Caco-2 (cell line): ENCODE data around the gene SLPI. TPM values are rescaled to one million over a fixed set of nuclear protein-coding genes. Genes with fewer than 3 reads are reported as not detected.

Source experiments
- BruUV-seq: library from RNA; stranded (reverse); fragments of 400-500 nt; replicated peaks from 2 replicates; lab custom pipeline; 2021; lab: Mats Ljungman, UMichigan
- CTCF ChIA-PET: fragments of 300-600 bp; sonication (Branson Sonifier 250); formaldehyde crosslinking; loops from one replicate; lab custom pipeline; 2022; ENCODE audit warnings: antibody characterized with exemption; lab: Charles Lee
- POLR2A ChIA-PET: fragments of 300-600 bp; sonication (Branson Sonifier 250); formaldehyde crosslinking; loops from one replicate; lab custom pipeline; 2022; ENCODE audit warnings: antibody characterized with exemption; lab: Charles Lee
- DNase-seq, 2 experiments: peaks; one replicate each; pipeline versions ENCODE4 v3.0.0 to v3.0.0-alpha.2; 2020 to 2022
- H3K27me3 ChIP-seq: replicated peaks from 2 replicates; pipeline ENCODE4 v1.6.0; 2011; ENCODE audit warnings: low read length; ENCODE audit not compliant: control insufficient read depth, insufficient read depth
- H3K36me3 ChIP-seq: 2 replicates; pipeline ENCODE4 v1.5.1; 2011; ENCODE audit warnings: low read length; ENCODE audit not compliant: control insufficient read depth, insufficient read depth
- H3K4me1 ChIP-seq: fragments of 250-450 bp; sonication (Bioruptor Pico); 2 replicates; pipeline ENCODE4 v1.5.1; 2020; ENCODE audit warnings: mild to moderate bottlenecking
- H3K4me3 ChIP-seq: 2 replicates; pipeline ENCODE4 v1.5.1; 2011; ENCODE audit warnings: low read depth, mild to moderate bottlenecking, control low read depth, low read length
- H3K9me3 ChIP-seq: fragments of 250-450 bp; sonication (Bioruptor Pico); 2 replicates; pipeline ENCODE4 v1.5.1; 2020; ENCODE audit warnings: mild to moderate bottlenecking, moderate library complexity
- H3K27ac Mint-ChIP-seq: one replicate; pipeline ENCODE4 v1.8.0; 2022; ENCODE audit warnings: mixed read lengths; ENCODE audit not compliant: unreplicated experiment
- H3K27me3 Mint-ChIP-seq: one replicate; pipeline ENCODE4 v1.8.0; 2022; ENCODE audit warnings: mixed read lengths; ENCODE audit not compliant: insufficient read depth, unreplicated experiment
- H3K36me3 Mint-ChIP-seq: one replicate; pipeline ENCODE4 v1.8.0; 2022; ENCODE audit warnings: mild to moderate bottlenecking, mixed read lengths; ENCODE audit not compliant: insufficient read depth, unreplicated experiment
- H3K4me1 Mint-ChIP-seq: one replicate; pipeline ENCODE4 v1.8.0; 2022; ENCODE audit warnings: low read depth, mixed read lengths; ENCODE audit not compliant: unreplicated experiment
- H3K4me3 Mint-ChIP-seq: one replicate; pipeline ENCODE4 v1.8.0; 2022; ENCODE audit warnings: mild to moderate bottlenecking, moderate library complexity, mixed read lengths; ENCODE audit not compliant: unreplicated experiment
- H3K9me3 Mint-ChIP-seq: one replicate; pipeline ENCODE4 v1.8.0; 2022; ENCODE audit warnings: mixed read lengths; ENCODE audit not compliant: unreplicated experiment
- intact Hi-C: fragments of 100-400 bp; cut with micrococcal nuclease; formaldehyde crosslinking; loops from one replicate; pipeline ENCODE4 v1.10.0; 2022; ENCODE audit not compliant: unreplicated experiment
- total RNA-seq: library from RNA; stranded (reverse); gene quantifications from 2 replicates; pipeline ENCODE4 v1.2.3, GENCODE V29; 2022
- TF ChIP-seq, protein P1 (sequence below), 2 experiments: fragments of 200-600 bp in 1 of 2; IDR thresholded peaks; 1 replicate in 1 of 2; 2 replicates in 1 of 2; pipeline versions ENCODE4 v1.5.1 to v1.8.0; 2011 to 2022; ENCODE audit warnings: antibody characterized with exemption in 1 of 2, control low read depth in 1 of 2, inconsistent platforms in 1 of 2, low read depth in 1 of 2, low read length in 1 of 2, mild to moderate bottlenecking in 1 of 2, moderate library complexity in 1 of 2; ENCODE audit not compliant: insufficient read depth in 1 of 2, severe bottlenecking in 1 of 2, unreplicated experiment in 1 of 2

The SLPI gene
- total RNA-seq, 1 experiment from 2014 or later, result 3.0 TPM

DNA sequence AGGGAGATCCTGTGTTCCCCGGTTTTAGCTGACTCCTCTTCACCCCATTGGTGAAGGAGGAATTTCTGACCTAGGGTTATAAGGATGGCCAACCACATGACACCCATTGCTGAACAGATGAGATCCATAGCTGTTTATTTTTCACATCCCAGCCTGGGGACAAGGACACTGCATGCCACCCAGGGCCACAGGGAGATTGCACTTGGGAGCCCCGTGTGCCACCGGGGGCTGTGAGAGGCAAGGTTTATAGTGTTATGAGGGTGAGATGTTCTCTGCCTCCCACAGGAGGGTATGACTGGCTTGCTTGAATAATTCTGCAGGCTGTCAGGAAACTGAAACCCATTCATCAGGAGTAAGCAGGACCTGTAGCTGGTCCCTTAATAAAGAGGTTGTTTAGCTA is 14.7 kb upstream of the SLPI start:
- Mint-ChIP-seq H3K36me3 (no peaks in the 10 kb centered on the region), H3K27me3 (peaks cover 25% of the 10 kb centered on the region), H3K27ac (no peak overlapping the region), H3K9me3 (no peaks in the 10 kb centered on the region), H3K4me1 (no peaks in the 10 kb centered on the region), H3K4me3 (no peak overlapping the region)
- peaks cover 2% of the 10 kb centered on the region; the same call in 1 of the 2 replicates for H3K27me3 ChIP-seq
- no peak overlapping the region for H3K4me3 ChIP-seq
- H3K36me3 ChIP-seq, result no peaks in the 10 kb centered on the region
- H3K4me1 ChIP-seq, result no peaks in the 10 kb centered on the region
- TF ChIP-seq, protein P1, sequence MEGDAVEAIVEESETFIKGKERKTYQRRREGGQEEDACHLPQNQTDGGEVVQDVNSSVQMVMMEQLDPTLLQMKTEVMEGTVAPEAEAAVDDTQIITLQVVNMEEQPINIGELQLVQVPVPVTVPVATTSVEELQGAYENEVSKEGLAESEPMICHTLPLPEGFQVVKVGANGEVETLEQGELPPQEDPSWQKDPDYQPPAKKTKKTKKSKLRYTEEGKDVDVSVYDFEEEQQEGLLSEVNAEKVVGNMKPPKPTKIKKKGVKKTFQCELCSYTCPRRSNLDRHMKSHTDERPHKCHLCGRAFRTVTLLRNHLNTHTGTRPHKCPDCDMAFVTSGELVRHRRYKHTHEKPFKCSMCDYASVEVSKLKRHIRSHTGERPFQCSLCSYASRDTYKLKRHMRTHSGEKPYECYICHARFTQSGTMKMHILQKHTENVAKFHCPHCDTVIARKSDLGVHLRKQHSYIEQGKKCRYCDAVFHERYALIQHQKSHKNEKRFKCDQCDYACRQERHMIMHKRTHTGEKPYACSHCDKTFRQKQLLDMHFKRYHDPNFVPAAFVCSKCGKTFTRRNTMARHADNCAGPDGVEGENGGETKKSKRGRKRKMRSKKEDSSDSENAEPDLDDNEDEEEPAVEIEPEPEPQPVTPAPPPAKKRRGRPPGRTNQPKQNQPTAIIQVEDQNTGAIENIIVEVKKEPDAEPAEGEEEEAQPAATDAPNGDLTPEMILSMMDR (IDR thresholded peaks at IDR 0.05; ENCODE audit: insufficient read depth in 1 of 2, low read depth in 1 of 2, low read length in 1 of 2, severe bottlenecking in 1 of 2, unreplicated experiment in 1 of 2), result no peak
- DNase-seq, result no peak
- ChIA-PET POLR2A (no interaction called here), CTCF (interaction anchor here (0.9 kb wide), 1 partner anchor 22 kb away, joined by 3 read pairs; no protein-coding TSS in a partner anchor)
- H3K9me3 ChIP-seq, result no peaks in the 10 kb centered on the region
- intact Hi-C loops, result no loop called here
- no TSS peak for BruUV-seq

DNA sequence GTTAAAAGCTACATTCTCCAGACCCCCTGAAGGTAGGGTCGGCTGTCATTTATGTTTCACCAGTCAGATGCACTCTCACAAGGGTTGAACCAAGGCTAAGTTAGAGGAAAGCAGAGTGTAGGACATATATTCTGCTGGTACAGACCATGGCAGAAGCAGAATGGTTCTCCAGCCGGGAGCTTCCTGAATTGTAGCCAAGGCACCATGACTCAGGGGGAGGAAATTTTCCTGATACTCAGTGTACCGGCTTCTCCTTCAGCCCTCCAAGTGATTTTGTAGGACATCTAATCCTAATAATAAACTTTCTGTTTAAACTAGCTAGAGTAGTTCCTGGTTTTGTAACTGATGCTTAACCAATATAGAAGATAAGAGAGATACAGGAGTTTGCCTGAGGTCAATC is 14.2 kb upstream of the SLPI start:
- DNase-seq, result no peak
- no peaks in the 10 kb centered on the region for H3K36me3 Mint-ChIP-seq
- peaks cover 25% of the 10 kb centered on the region for H3K27me3 Mint-ChIP-seq
- no peak overlapping the region for H3K4me3 Mint-ChIP-seq
- Histone ChIP-seq H3K27me3 (peaks cover 2% of the 10 kb centered on the region; the same call in 1 of the 2 replicates), H3K36me3 (no peaks in the 10 kb centered on the region), H3K4me3 (no peak overlapping the region), H3K4me1 (no peaks in the 10 kb centered on the region), H3K9me3 (no peaks in the 10 kb centered on the region)
- no peaks in the 10 kb centered on the region for H3K4me1 Mint-ChIP-seq
- intact Hi-C loops, result no loop called here
- no peak overlapping the region for H3K27ac Mint-ChIP-seq
- TF ChIP-seq, protein P1 (IDR thresholded peaks at IDR 0.05; ENCODE audit: insufficient read depth in 1 of 2, low read depth in 1 of 2, low read length in 1 of 2, severe bottlenecking in 1 of 2, unreplicated experiment in 1 of 2), result no peak
- ChIA-PET CTCF (interaction anchor here (0.7 to 0.9 kb wide), 2 partner anchors 22 to 25 kb away, joined by 3 read pairs; no protein-coding TSS in a partner anchor), POLR2A (no interaction called here)
- no TSS peak for BruUV-seq
- no peaks in the 10 kb centered on the region for H3K9me3 Mint-ChIP-seq

DNA sequence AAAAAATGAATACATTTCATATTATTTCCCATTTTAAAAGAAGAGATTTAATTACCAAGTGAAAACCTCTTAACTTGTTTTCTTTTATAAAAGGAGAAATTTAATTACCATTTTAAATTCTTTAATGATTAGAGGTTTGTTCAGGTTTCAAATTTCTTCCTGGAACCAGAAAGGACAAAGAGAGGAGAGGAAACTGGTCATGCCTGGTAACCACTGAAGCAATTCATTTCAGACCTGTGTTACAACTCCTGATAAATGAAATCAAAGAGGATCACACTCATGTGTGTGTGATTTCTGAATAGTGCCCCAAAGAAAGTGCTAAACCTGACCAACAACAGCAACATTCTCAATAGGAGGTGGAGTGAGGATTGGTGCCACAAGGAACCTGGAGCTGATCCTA is 12.6 kb upstream of the SLPI start:
- H3K4me3 ChIP-seq, result no peak overlapping the region
- TF ChIP-seq, protein P1 (IDR thresholded peaks at IDR 0.05; ENCODE audit: insufficient read depth in 1 of 2, low read depth in 1 of 2, low read length in 1 of 2, severe bottlenecking in 1 of 2, unreplicated experiment in 1 of 2), result no peak
- H3K36me3 Mint-ChIP-seq, result no peaks in the 10 kb centered on the region
- H3K9me3 Mint-ChIP-seq, result no peaks in the 10 kb centered on the region
- H3K9me3 ChIP-seq, result no peaks in the 10 kb centered on the region
- intact Hi-C loops, result no loop called here
- no peak overlapping the region for H3K27ac Mint-ChIP-seq
- POLR2A ChIA-PET, result no interaction called here
- no TSS peak for BruUV-seq
- peaks cover 25% of the 10 kb centered on the region for H3K27me3 Mint-ChIP-seq
- no peak overlapping the region for H3K4me3 Mint-ChIP-seq
- H3K4me1 Mint-ChIP-seq, result no peaks in the 10 kb centered on the region
- H3K27me3 ChIP-seq, result peaks cover 2% of the 10 kb centered on the region; the same call in 1 of the 2 replicates
- H3K4me1 ChIP-seq, result no peaks in the 10 kb centered on the region
- CTCF ChIA-PET, result no interaction called here
- no peak for DNase-seq
- no peaks in the 10 kb centered on the region for H3K36me3 ChIP-seq
